Left ventricle myocardium inferior (tissue), 1 donor: Measurements from ENCODE around the gene ZCWPW2. TPM values are rescaled to one million over a fixed set of nuclear protein-coding genes. Genes with fewer than 3 reads are reported as not detected.

ENCODE experiments used
- DNase-seq: peaks from one replicate; pipeline ENCODE4 v3.0.0-alpha.2; 2020
- H3K27ac ChIP-seq: fragments of 200-600 bp; replicated peaks from 2 replicates; pipeline ENCODE4 v1.8.0; 2021
- H3K27me3 ChIP-seq: fragments of 200-600 bp; 2 replicates; pipeline ENCODE4 v1.8.0; 2021; ENCODE audit warnings: low read depth
- H3K36me3 ChIP-seq: fragments of 200-600 bp; 2 replicates; pipeline ENCODE4 v1.8.0; 2021
- H3K4me1 ChIP-seq: fragments of 200-600 bp; 2 replicates; pipeline ENCODE4 v1.8.0; 2021
- H3K4me3 ChIP-seq: fragments of 200-600 bp; 2 replicates; pipeline ENCODE4 v1.8.0; 2021; ENCODE audit warnings: mild to moderate bottlenecking, moderate library complexity
- H3K9me3 ChIP-seq: fragments of 200-600 bp; replicated peaks from 2 replicates; pipeline ENCODE4 v1.8.0; 2021
- intact Hi-C: fragments of 100-400 bp; cut with micrococcal nuclease; formaldehyde crosslinking; loops from one replicate; pipeline ENCODE4 v1.11.0; 2022
- total RNA-seq: library from RNA; stranded (reverse); fragmentation: NEBNext Ultra II Directional; extraction: Animal tissue kit (Norgen Biotek cat#: 25700); gene quantifications from one replicate; pipeline ENCODE4 v1.2.1, GENCODE V29; 2021
- TF ChIP-seq, protein P1 (sequence below): fragments of 200-600 bp; IDR thresholded peaks from 2 replicates; pipeline ENCODE4 v1.8.0; 2021; ENCODE audit warnings: antibody characterized with exemption, mild to moderate bottlenecking, borderline replicate concordance
- donor health status: DM: no; HTN: yes; CAD: no; lungs with severe emphysema.

ZCWPW2 gene
- total RNA-seq, 1 donor from 2014 or later: 2.2 TPM

DNA sequence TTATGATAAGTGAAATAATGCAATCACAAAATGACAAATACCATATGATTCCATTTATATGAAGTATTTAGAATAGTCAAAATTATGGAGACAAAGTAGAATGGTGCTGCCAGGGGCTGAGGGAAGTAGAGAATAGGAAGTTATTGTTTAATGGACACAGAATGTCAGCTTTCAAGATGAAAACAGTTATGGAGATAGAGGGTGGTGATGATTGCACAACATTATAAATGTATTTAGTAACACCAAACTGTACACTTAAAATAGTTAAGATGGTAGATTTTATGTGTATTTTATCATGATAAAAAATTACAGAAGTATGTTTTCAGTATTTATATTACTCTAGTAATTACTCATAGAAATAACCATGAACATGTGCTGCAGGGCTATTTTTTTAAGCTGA lies 100.9 kb downstream of the ZCWPW2 start:
- Histone ChIP-seq H3K36me3 (no peaks in the 10 kb centered on the region), H3K4me3 (no peak overlapping the region), H3K27ac (no peak overlapping the region), H3K4me1 (no peaks in the 10 kb centered on the region), H3K27me3 (no peaks in the 10 kb centered on the region), H3K9me3 (peaks cover 26% of the 10 kb centered on the region)
- no peak for DNase-seq
- intact Hi-C loops: no loop called here
- TF ChIP-seq, protein P1, sequence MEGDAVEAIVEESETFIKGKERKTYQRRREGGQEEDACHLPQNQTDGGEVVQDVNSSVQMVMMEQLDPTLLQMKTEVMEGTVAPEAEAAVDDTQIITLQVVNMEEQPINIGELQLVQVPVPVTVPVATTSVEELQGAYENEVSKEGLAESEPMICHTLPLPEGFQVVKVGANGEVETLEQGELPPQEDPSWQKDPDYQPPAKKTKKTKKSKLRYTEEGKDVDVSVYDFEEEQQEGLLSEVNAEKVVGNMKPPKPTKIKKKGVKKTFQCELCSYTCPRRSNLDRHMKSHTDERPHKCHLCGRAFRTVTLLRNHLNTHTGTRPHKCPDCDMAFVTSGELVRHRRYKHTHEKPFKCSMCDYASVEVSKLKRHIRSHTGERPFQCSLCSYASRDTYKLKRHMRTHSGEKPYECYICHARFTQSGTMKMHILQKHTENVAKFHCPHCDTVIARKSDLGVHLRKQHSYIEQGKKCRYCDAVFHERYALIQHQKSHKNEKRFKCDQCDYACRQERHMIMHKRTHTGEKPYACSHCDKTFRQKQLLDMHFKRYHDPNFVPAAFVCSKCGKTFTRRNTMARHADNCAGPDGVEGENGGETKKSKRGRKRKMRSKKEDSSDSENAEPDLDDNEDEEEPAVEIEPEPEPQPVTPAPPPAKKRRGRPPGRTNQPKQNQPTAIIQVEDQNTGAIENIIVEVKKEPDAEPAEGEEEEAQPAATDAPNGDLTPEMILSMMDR: no peak

DNA sequence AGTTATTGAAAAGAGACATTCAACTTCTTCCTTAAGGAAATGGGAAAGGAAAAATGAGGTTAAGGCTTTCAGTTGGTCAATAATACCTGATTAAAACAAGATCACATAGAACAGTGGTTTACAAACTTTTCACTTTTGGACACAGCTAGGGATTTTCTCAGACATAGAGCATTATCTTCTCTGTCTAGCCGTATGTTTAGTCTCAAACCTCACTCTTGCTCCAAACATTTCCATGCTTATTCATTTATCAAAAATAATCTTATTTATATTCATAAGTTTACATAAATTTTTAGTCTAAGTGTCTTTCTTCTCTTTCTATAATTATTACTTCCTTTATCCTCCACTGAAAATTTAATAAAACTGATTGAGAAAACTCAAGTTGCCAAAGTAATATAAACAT lies 114.3 kb downstream of the ZCWPW2 start:
- no peak overlapping the region for H3K27ac ChIP-seq
- no peaks in the 10 kb centered on the region for H3K4me1 ChIP-seq
- H3K27me3 ChIP-seq: no peaks in the 10 kb centered on the region
- DNase-seq: no peak
- intact Hi-C loops: no loop called here
- no peaks in the 10 kb centered on the region for H3K36me3 ChIP-seq
- TF ChIP-seq, protein P1: no peak
- H3K4me3 ChIP-seq: no peak overlapping the region
- H3K9me3 ChIP-seq: no peaks in the 10 kb centered on the region

DNA sequence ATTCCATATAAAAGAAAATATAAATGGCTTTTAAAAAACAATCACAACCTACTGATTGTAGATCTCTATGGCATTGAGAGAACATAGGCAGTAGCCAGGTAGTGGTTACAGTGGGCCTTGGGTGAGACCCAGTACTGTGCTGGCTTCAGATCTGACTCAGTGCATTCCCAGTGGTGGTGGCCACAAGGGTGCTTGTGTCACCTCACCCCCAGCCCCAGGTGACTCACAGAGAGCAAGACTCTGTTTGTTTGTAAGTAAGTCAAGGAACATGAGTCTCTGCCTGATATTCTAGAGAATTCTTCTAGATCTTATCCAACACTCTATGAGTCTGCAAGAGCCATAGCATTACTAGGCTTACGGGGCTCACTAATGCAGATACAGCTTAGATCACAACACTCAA lies 118.9 kb downstream of the ZCWPW2 start:
- no peak overlapping the region for H3K4me3 ChIP-seq

DNA sequence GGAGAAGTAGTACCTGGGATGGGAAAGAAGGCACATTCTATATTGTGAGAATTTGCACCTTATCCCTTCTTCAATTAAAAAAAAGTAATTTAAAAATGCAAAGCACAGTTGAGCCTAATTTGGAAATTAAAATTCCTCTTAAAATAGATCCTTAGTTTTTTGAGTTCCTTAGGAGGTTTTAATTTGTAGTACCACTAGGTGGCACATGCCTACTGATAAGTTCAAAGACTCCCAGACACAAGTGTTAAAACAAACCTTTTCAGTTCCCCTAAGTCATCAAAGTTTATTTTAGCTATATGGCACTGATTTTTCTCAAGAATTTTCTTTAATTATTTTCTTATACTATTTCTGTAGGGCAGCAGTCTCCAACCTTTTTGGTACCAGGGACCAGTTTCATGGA lies 127.7 kb downstream of the ZCWPW2 start:
- no peak for DNase-seq
- Histone ChIP-seq H3K4me1 (no peaks in the 10 kb centered on the region), H3K27me3 (no peaks in the 10 kb centered on the region), H3K4me3 (no peak overlapping the region), H3K9me3 (peaks cover 20% of the 10 kb centered on the region), H3K27ac (no peak overlapping the region), H3K36me3 (no peaks in the 10 kb centered on the region)
- intact Hi-C loops: no loop called here
- TF ChIP-seq, protein P1: peak; percentile 66

More for the DNA sequence above, 118.9 kb downstream of the ZCWPW2 start:
- no peak overlapping the region for H3K27ac ChIP-seq
- H3K4me1 ChIP-seq: no peaks in the 10 kb centered on the region
- TF ChIP-seq, protein P1: no peak
- H3K27me3 ChIP-seq: no peaks in the 10 kb centered on the region
- no peak for DNase-seq
- H3K36me3 ChIP-seq: no peaks in the 10 kb centered on the region
- H3K9me3 ChIP-seq: peaks cover 24% of the 10 kb centered on the region
- intact Hi-C loops: no loop called here

DNA sequence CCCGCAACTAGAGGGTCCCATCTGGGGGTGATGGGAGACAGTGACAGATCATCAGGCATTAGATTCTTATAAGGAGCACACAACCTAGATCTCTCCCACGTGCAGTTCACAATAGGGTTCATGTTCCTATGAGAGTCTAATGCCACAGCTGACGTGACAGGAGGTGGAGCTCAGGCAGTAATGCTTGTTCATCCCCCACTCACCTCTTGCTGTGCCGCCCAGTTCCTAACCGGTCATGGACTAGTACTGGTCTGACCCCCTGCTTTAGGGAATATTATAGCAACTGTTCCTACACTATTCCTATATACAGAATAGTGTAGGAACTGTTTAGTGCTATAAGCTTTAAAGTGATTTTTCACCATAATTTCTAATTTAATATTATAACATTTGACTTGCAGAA lies 128.2 kb downstream of the ZCWPW2 start:
- H3K4me1 ChIP-seq: no peaks in the 10 kb centered on the region
- H3K4me3 ChIP-seq: no peak overlapping the region
- no peak for DNase-seq
- H3K36me3 ChIP-seq: no peaks in the 10 kb centered on the region
- no peaks in the 10 kb centered on the region for H3K27me3 ChIP-seq
- intact Hi-C loops: no loop called here
- TF ChIP-seq, protein P1: no peak
- no peak overlapping the region for H3K27ac ChIP-seq
- peaks cover 14% of the 10 kb centered on the region for H3K9me3 ChIP-seq

DNA sequence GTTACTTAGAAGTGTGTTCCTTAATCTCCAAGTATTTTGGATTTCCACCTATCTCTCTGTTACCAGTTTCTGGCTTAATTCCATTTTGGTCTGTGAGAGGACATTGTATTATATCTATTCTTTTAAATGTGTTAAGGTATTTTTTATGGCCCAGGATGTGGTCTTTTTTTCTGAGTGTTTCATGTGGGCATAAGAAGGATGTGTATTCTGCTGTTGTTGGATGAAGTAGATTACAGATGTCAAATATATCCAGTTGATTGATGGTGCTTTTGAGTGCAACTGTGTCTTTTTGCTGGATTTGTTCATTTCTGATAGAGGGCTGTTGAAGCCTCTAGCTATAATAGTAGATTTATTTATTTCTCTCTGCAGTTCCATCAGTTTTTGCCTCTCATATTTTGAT lies 136.6 kb downstream of the ZCWPW2 start:
- TF ChIP-seq, protein P1: no peak
- Histone ChIP-seq H3K27ac (no peak overlapping the region), H3K27me3 (no peaks in the 10 kb centered on the region), H3K9me3 (peaks cover 25% of the 10 kb centered on the region), H3K4me1 (no peaks in the 10 kb centered on the region), H3K36me3 (peaks cover 4% of the 10 kb centered on the region), H3K4me3 (no peak overlapping the region)
- no peak for DNase-seq
- intact Hi-C loops: no loop called here
